NCI-H82 treated with DMSO at 0.1 percent for 48 hours (cell line): ENCODE results near the gene LRRC23.
A peak's percentile ranks its signal among the peaks of the same experiment; 100 is the strongest.

Source experiments
- DNase-seq: peaks from one replicate; lab custom pipeline; 2025; ENCODE audit not compliant: unreplicated experiment; lab: John Stamatoyannopoulos, UW

The LRRC23 gene

GRCh38 chr12:6942331-6942665 is 37.7 kb downstream of the LRRC23 start:
- no peak for DNase-seq

GRCh38 chr12:6943389-6943721 is 38.7 kb downstream of the LRRC23 start:
- DNase-seq = peak; percentile 96

GRCh38 chr12:6943722-6944380 is 39.2 kb downstream of the LRRC23 start, which contains the start of the genes C12orf57 and RNU7-1:
Gene C12orf57, plus strand, starts transcription at chr12:6944022. Its CDS starts 100 bp downstream, at chr12:6944122.
Gene RNU7-1, plus strand, starts transcription at chr12:6943816.
- peak; percentile 96 for DNase-seq

- peak; percentile 88 for DNase-seq
These were observed 40.0 kb downstream of the LRRC23 start for GRCh38 chr12:6944381-6945186.

GRCh38 chr12:6945613-6946012 is 41.0 kb downstream of the LRRC23 start:
- DNase-seq = no peak

DNA sequence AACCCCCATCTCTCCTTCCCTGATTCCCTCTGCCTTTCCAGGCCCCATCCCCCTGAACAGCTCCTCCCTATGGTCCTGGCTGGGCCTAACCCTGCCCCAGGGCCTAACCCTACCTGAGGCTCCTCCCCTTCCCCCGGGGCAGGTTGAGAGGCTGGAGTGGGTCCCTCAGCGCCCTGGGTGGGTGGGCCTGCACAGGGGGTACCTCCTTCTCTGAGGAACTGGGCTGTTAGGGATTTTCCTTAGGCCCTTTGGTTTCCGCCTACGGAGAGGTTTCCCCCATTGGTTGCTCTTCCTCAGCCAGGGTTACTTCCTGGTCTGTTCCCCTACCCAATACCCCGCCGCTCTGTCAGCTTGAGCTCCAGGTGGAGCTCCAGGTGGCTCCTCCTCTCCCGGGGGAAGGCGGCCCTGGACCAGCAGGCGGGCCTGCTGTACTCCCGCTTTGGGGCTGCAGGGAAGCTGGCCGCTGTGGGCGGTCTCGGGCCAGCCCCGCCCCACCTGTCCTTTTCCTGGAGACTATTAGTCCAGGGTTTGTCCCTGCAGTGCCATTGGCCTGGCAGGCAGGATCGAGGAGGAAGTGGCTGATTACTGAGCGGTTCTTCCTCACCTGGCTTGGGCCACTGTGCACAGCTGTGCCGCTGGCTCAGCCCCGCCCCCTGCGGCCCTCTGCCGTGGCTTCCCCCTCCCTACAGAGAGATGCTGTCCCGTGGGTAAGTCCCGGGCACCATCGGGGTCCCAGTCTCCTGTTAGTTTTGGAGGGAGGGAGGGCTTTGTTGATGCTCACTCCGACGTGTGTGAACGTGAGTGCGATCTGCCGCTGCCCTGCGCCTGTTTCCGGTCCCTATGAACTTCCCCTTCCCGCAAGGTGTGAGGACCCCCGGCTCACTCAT is 41.7 kb downstream of the LRRC23 start:
- DNase-seq = peak; percentile 89

GRCh38 chr12:6946920-6947374 is 42.3 kb downstream of the LRRC23 start:
- no peak for DNase-seq

DNA sequence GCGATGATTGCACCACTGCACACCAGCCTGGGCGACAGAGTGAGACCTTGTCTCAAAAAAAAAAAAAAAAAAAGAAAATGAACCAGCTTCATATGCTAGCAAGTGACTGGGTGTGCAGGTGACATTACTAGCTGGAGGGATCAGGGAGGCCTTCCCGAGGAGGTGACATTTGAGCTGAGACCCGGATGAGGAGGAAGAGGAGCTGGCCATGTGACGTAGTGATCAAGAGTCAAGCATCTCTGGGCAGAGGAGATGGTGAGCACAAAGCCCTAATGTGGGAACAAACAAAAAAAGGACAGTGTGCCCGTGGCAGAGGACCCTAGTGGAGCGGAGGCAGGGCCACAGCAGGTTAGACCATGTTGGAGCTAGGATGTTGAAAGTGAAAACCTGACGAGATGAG is 43.0 kb downstream of the LRRC23 start:
- DNase-seq = no peak

GRCh38 chr12:6948873-6949594 is 44.4 kb downstream of the LRRC23 start:
- no peak for DNase-seq

DNA sequence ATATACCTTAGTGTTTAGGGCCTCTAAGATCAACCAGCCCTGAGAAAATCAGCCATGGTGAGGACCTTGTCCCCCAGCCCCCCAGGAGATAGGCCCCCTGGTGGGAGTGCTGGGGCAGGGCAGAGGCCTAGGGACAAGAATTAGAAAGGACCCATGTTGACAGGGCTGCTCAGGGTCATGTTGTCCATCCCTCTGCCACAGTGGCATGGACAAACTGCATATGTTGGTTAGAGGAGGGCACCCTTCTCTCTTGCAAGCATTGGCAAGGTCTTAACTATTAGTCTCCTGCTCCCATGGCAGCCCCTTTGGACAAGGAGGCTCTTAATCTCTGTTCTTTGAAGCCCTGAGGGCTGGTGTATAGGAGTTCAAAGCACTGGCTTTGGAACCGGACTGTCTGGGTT is 45.8 kb downstream of the LRRC23 start:
- DNase-seq = no peak

- DNase-seq = no peak
These were observed 46.4 kb downstream of the LRRC23 start, which contains the start of gene PTPN6 for GRCh38 chr12:6950811-6951540. Gene PTPN6, plus strand, starts transcription at chr12:6951356. Its CDS starts 157 bp downstream, at chr12:6951513.

- no peak for DNase-seq
These were observed 47.0 kb downstream of the LRRC23 start for GRCh38 chr12:6951551-6952120.

DNA sequence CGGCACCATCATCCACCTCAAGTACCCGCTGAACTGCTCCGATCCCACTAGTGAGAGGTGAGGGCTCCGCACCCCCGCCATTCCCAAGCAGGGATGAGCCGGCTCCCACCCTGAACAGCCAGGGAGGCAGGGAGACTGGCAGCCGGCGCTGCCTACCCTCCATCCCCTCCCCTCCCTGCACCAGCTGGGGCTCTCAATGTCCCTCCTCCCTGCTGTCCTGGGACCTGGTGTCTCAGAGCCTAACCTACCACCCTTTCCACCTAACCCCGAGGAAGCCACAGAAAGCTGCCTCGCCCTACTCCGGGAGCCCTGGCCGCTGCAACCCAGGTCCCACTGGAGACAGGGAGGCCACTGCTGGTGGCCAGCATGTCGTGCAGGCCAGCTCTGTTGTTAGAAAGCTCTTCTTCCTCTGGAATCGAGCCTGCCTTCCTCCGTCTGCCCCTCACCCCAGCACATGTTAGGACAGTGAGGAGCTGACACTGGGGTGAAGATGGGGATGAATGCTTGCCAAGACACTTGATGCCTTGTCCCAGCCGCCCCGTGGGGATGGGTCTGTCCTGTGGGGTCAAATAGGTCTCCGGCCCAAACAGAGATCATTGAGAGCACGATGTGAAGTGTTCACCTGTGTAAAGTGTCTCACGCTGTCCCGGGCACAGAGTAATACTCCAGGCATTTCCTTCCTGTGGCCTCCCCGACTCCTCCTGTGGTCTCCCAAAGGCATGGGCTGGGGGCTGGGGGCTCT is 47.7 kb downstream of the LRRC23 start:
- no peak for DNase-seq

DNA sequence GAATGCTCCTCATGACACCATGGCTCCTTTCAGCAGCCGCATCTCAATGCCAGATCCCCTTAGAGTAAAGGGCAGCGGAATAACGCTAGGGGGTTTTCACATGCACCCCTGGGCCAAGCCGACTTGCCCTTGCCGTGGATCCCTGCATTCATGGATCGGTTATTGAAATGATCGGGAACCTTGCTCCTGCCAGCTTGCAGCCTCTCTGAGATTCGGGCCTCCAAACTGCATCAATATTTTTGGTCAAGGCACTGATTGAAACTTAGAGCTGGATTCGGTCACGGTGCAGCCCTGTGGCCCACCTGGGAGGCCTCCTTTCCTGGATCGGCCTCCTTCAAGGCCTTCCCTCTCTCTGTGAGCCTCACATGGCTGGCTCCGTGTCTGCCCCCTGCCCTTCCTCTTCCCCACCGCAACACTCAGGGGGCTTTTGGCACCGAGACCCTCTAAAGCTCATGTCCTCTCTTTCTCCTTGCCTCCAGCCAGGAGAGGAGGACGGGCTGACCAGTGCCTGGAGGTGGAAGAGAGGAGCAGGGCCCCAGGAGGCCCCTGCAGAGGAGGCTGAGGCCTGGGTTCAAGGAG is 48.3 kb downstream of the LRRC23 start:
- DNase-seq = no peak

DNA sequence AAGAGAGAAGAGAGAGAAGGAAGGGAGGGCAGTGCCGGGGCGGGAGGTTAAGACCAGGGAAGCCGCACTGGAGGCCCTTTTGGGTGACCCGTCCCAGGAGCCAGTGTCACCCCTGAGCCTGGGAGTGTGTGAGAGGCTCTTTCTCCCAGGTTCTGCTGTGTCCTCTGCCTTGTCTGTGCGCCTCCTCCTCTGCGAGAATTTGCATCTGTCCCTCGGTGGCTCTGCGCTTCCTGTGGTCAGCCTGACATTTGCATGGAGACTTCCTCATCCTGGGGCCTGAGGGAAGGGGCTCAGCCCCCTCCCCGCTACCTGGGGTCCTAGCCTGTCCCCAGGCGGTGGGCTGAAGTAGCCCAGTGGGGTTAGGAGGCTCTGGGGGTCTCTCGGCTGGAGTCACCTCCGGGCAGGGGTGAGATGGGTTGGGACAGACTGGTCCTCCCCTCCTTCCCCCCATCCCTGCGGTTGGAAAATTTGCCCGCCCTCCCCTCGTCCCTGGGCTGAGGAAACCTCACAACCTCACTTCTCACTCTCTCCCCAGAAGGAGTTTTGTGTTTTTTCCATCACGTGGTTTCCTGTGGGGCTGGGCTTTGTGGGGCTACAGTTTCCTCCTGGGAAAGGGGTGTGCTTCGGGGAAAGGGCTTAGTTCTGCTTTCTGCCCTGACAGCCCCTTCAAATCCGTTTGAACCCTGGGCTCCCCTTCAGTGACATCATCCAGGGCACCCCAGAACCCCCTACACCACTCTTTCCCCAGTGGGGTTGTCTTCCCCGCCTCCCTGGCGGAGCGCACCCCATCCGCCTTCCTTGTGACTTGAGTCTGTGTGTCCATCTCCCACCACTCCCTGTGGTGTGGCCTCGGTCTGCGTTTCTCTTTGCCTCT is 49.1 kb downstream of the LRRC23 start:
- no peak for DNase-seq

GRCh38 chr12:6954316-6955107 is 49.9 kb downstream of the LRRC23 start:
- no peak for DNase-seq
